Peyer's patch (tissue), 4 donors: Measurements from ENCODE around the gene SF3B2.

Source experiments
- POLR2A ChIP-seq, 2 donors: fragments of 450-650 bp; IDR thresholded peaks; one replicate each; pipeline ENCODE4 v1.5.1; 2017; ENCODE audit warnings: antibody characterized with exemption in 2 of 2, mild to moderate bottlenecking in 2 of 2, moderate library complexity in 2 of 2
- TF ChIP-seq, protein P1 (sequence below), 6 experiments: fragments of 450-650 bp in 4 of 6; fragments of 200-600 bp in 2 of 6; sonication (generic) in 1 of 6; IDR thresholded peaks; one replicate each; pipeline ENCODE4 v1.5.1; 2017 to 2019; ENCODE audit warnings: antibody characterized with exemption in 6 of 6, mild to moderate bottlenecking in 3 of 6, moderate library complexity in 1 of 6

- no peak for TF ChIP-seq POLR2A (IDR thresholded peaks at IDR 0.05)
- TF ChIP-seq, protein P1, sequence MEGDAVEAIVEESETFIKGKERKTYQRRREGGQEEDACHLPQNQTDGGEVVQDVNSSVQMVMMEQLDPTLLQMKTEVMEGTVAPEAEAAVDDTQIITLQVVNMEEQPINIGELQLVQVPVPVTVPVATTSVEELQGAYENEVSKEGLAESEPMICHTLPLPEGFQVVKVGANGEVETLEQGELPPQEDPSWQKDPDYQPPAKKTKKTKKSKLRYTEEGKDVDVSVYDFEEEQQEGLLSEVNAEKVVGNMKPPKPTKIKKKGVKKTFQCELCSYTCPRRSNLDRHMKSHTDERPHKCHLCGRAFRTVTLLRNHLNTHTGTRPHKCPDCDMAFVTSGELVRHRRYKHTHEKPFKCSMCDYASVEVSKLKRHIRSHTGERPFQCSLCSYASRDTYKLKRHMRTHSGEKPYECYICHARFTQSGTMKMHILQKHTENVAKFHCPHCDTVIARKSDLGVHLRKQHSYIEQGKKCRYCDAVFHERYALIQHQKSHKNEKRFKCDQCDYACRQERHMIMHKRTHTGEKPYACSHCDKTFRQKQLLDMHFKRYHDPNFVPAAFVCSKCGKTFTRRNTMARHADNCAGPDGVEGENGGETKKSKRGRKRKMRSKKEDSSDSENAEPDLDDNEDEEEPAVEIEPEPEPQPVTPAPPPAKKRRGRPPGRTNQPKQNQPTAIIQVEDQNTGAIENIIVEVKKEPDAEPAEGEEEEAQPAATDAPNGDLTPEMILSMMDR (IDR thresholded peaks at IDR 0.05): no peak
Measured at GRCh38 chr11:66042227-66042995, 9.8 kb upstream of the SF3B2 start.
